ENCODE data around the gene CCT6A.
A peak's percentile ranks its signal among the peaks of the same experiment; 100 is the strongest.

DNA sequence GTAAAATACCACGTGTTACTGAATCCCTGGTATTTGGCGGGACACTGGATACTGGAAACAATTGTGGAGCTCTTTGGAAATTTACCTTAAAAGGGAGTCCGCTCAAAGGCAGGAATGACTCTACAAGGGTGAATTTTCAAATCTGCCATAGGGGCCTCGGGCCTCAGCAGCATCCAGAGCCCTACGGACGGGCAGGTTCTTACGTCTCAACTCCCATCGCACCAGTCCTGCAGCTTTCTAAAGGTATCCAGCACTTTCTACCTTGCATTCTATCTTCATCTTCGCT lies 569 bp upstream of the CCT6A start:
- TF ChIP-seq SAFB (IDR thresholded peaks at IDR 0.05; ENCODE audit: borderline replicate concordance, low read depth, low read length): no peak
- TF ChIP-seq ZNF274 (IDR thresholded peaks at IDR 0.05; ENCODE audit: borderline replicate concordance, low read depth, low read length): no peak
- no peak for TF ChIP-seq ELF1 (tag; IDR thresholded peaks at IDR 0.05)
- TF ChIP-seq MYC (IDR thresholded peaks at IDR 0.05; ENCODE audit: low read depth, low read length): no peak
- TF ChIP-seq MYC (CRISPR knock-in tag; IDR thresholded peaks at IDR 0.05; ENCODE audit: borderline replicate concordance, low read depth): 0 out of 2 replicates have a peak, but pooled peaks have one; percentile 73
